ENCODE results near the gene ANXA1.

Gene ANXA1

GRCh38 chr9:73200694-73201452 lies 49.2 kb downstream of the ANXA1 start:
- Histone ChIP-seq H4K20me1 (ENCODE audit: insufficient read depth, low read length) (no peaks in the 10 kb centered on the region), H3K27me3 (replicated peaks; ENCODE audit: insufficient read depth, low read length) (no peaks in the 10 kb centered on the region), H3K9me3 (replicated peaks; ENCODE audit: insufficient read depth, low read length) (no peaks in the 10 kb centered on the region), H3K4me3 (ENCODE audit: low read length) (no peak overlapping the region), H3F3A (ENCODE audit: insufficient read depth, low read length) (no peaks in the 10 kb centered on the region), H3K4me1 (ENCODE audit: low read length) (no peaks in the 10 kb centered on the region), H3K79me2 (ENCODE audit: low read length) (no peaks in the 10 kb centered on the region), H3K4me2 (ENCODE audit: low read depth, low read length) (no peak overlapping the region), H3K27ac (ENCODE audit: low read length) (no peak overlapping the region), H3K9ac (ENCODE audit: low read length) (no peak overlapping the region), H3K9me2 (replicated peaks; ENCODE audit: insufficient read depth, low read length) (no peaks in the 10 kb centered on the region), H2AFZ (ENCODE audit: low read length) (no peak overlapping the region), H3K36me3 (replicated peaks; ENCODE audit: insufficient read depth, low read length) (no peaks in the 10 kb centered on the region)
- DNase-seq, result peak; percentile 64
- TF ChIP-seq EZH2phosphoT487 (IDR thresholded peaks at IDR 0.05; ENCODE audit: low read length) (no peak), EZH2 (optimal IDR thresholded peaks at IDR 0.05; ENCODE audit: low read depth, low read length) (no peak)
- TF ChIP-seq, protein P1, sequence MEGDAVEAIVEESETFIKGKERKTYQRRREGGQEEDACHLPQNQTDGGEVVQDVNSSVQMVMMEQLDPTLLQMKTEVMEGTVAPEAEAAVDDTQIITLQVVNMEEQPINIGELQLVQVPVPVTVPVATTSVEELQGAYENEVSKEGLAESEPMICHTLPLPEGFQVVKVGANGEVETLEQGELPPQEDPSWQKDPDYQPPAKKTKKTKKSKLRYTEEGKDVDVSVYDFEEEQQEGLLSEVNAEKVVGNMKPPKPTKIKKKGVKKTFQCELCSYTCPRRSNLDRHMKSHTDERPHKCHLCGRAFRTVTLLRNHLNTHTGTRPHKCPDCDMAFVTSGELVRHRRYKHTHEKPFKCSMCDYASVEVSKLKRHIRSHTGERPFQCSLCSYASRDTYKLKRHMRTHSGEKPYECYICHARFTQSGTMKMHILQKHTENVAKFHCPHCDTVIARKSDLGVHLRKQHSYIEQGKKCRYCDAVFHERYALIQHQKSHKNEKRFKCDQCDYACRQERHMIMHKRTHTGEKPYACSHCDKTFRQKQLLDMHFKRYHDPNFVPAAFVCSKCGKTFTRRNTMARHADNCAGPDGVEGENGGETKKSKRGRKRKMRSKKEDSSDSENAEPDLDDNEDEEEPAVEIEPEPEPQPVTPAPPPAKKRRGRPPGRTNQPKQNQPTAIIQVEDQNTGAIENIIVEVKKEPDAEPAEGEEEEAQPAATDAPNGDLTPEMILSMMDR (IDR thresholded peaks at IDR 0.05; ENCODE audit: low read length), result peak; percentile 63

DNA sequence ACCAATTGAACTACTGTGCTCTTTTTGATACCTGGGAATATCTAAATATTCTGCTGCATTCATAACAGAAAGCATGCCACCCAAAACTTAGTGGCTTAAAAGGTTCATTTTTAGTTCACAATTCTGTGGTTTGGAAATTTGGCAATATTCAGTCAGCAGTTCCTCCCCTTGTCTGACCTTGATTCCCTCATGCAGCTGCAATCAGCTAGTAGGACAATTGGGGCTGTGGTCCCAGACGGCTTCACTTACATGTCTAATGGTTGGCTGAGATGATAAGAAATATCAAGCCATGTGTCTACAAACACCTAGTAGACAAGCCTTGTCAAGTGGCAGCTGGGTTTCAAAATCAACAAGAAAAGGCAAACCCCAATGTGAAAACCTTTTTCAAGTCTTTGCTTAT lies 51.3 kb downstream of the ANXA1 start:
- Histone ChIP-seq H3K27ac (ENCODE audit: low read length) (no peak overlapping the region), H3K9me3 (replicated peaks; ENCODE audit: insufficient read depth, low read length) (no peaks in the 10 kb centered on the region), H3K9ac (ENCODE audit: low read length) (no peak overlapping the region), H3K9me2 (replicated peaks; ENCODE audit: insufficient read depth, low read length) (0 out of 2 replicates have a peak, but pooled peaks cover 3% of the 10 kb centered on the region), H3F3A (ENCODE audit: insufficient read depth, low read length) (no peaks in the 10 kb centered on the region), H3K36me3 (replicated peaks; ENCODE audit: insufficient read depth, low read length) (no peaks in the 10 kb centered on the region), H3K4me3 (ENCODE audit: low read length) (no peak overlapping the region), H3K4me2 (ENCODE audit: low read depth, low read length) (no peak overlapping the region), H2AFZ (ENCODE audit: low read length) (no peak overlapping the region), H3K4me1 (ENCODE audit: low read length) (no peaks in the 10 kb centered on the region), H4K20me1 (ENCODE audit: insufficient read depth, low read length) (no peaks in the 10 kb centered on the region), H3K79me2 (ENCODE audit: low read length) (no peaks in the 10 kb centered on the region), H3K27me3 (replicated peaks; ENCODE audit: insufficient read depth, low read length) (no peaks in the 10 kb centered on the region)
- TF ChIP-seq EZH2phosphoT487 (IDR thresholded peaks at IDR 0.05; ENCODE audit: low read length) (no peak), EZH2 (optimal IDR thresholded peaks at IDR 0.05; ENCODE audit: low read depth, low read length) (no peak)
- TF ChIP-seq, protein P1 (IDR thresholded peaks at IDR 0.05; ENCODE audit: low read length), result no peak
- no peak for DNase-seq

DNA sequence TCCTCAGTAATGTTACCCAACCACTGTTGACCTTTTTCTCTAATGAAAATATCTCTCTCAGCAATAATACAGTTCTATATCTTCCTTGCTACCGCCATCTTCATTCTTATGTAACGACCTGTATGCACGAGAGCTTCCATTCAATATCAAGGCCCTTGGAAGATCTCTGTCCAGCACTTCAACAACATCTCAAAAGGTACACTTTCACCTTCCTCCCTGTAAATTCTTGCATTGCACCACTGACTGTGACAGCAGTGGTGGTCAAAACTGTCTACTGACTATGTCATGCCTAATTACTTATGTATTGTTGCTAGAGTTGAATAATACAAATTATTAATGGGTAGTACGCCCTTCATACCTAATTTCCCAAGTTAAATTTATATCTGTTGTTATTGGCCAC lies 53.3 kb downstream of the ANXA1 start:
- H4K20me1 ChIP-seq (ENCODE audit: insufficient read depth, low read length), result no peaks in the 10 kb centered on the region
- 0 out of 2 replicates have a peak, but pooled peaks cover 3% of the 10 kb centered on the region for H3K9me2 ChIP-seq (replicated peaks; ENCODE audit: insufficient read depth, low read length)
- no peak for DNase-seq
- no peak overlapping the region for H3K27ac ChIP-seq (ENCODE audit: low read length)
- no peaks in the 10 kb centered on the region for H3K9me3 ChIP-seq (replicated peaks; ENCODE audit: insufficient read depth, low read length)
- H3K9ac ChIP-seq (ENCODE audit: low read length), result no peak overlapping the region
- no peaks in the 10 kb centered on the region for H3K4me1 ChIP-seq (ENCODE audit: low read length)
- H3K4me3 ChIP-seq (ENCODE audit: low read length), result no peak overlapping the region
- no peak overlapping the region for H2AFZ ChIP-seq (ENCODE audit: low read length)
- no peaks in the 10 kb centered on the region for H3K79me2 ChIP-seq (ENCODE audit: low read length)
- H3F3A ChIP-seq (ENCODE audit: insufficient read depth, low read length), result no peaks in the 10 kb centered on the region
- H3K36me3 ChIP-seq (replicated peaks; ENCODE audit: insufficient read depth, low read length), result no peaks in the 10 kb centered on the region
- H3K27me3 ChIP-seq (replicated peaks; ENCODE audit: insufficient read depth, low read length), result no peaks in the 10 kb centered on the region
- TF ChIP-seq, protein P1 (IDR thresholded peaks at IDR 0.05; ENCODE audit: low read length), result no peak
- TF ChIP-seq EZH2phosphoT487 (IDR thresholded peaks at IDR 0.05; ENCODE audit: low read length), result no peak
- no peak for TF ChIP-seq EZH2 (optimal IDR thresholded peaks at IDR 0.05; ENCODE audit: low read depth, low read length)
- H3K4me2 ChIP-seq (ENCODE audit: low read depth, low read length), result no peak overlapping the region

Data from MM.1S (cell line).